H9 (cell line): ENCODE data around the gene PDE4B. TPM values are rescaled to one million over a fixed set of nuclear protein-coding genes. Genes with fewer than 3 reads are reported as not detected.
A peak's percentile ranks its signal among the peaks of the same experiment; 100 is the strongest.

Source experiments
- DNase-seq: peaks from one replicate; pipeline ENCODE4 v3.0.0-alpha.2; 2017
- H2AFZ ChIP-seq: one replicate; pipeline ENCODE4 v1.6.1; 2013; ENCODE audit warnings: mild to moderate bottlenecking, low read length, control low read depth, moderate library complexity
- H2AK5ac ChIP-seq: 2 replicates; pipeline ENCODE4 v1.6.1; 2013; ENCODE audit warnings: low read length, control low read depth, mixed read lengths; ENCODE audit not compliant: insufficient read length
- H2BK120ac ChIP-seq: one replicate; pipeline ENCODE4 v1.6.1; 2013; ENCODE audit warnings: low read depth, mild to moderate bottlenecking, low read length, control low read depth, inconsistent platforms; ENCODE audit not compliant: poor library complexity, severe bottlenecking
- H2BK12ac ChIP-seq: 2 replicates; pipeline ENCODE4 v1.6.1; 2013; ENCODE audit warnings: low read length, control low read depth, mixed read lengths, low read depth; ENCODE audit not compliant: insufficient read length
- H2BK15ac ChIP-seq: 2 replicates; pipeline ENCODE4 v1.6.1; 2013; ENCODE audit warnings: low read depth, low read length, control low read depth
- H2BK20ac ChIP-seq: one replicate; pipeline ENCODE4 v1.6.1; 2013; ENCODE audit warnings: low read depth, mild to moderate bottlenecking, low read length, control low read depth, inconsistent platforms; ENCODE audit not compliant: poor library complexity, severe bottlenecking
- H2BK5ac ChIP-seq: 2 replicates; pipeline ENCODE4 v1.6.1; 2013; ENCODE audit warnings: low read length, control low read depth, mixed read lengths; ENCODE audit not compliant: insufficient read length
- H3K14ac ChIP-seq: 2 replicates; pipeline ENCODE4 v1.6.1; 2013; ENCODE audit warnings: low read length, control low read depth; ENCODE audit not compliant: insufficient read depth
- H3K18ac ChIP-seq: 2 replicates; pipeline ENCODE4 v1.6.1; 2013; ENCODE audit warnings: low read depth, mild to moderate bottlenecking, mixed read lengths, low read length, control low read depth; ENCODE audit not compliant: insufficient read length
- H3K23ac ChIP-seq: 2 replicates; pipeline ENCODE4 v1.6.1; 2013; ENCODE audit warnings: low read length, control low read depth, mixed read lengths, low read depth; ENCODE audit not compliant: insufficient read length
- H3K23me2 ChIP-seq: 2 replicates; pipeline ENCODE4 v1.6.1; 2013; ENCODE audit warnings: low read depth, mild to moderate bottlenecking, mixed read lengths, low read length, control low read depth; ENCODE audit not compliant: insufficient read length, poor library complexity, severe bottlenecking
- H3K27ac ChIP-seq: 2 replicates; pipeline ENCODE4 v1.5.1; 2013; ENCODE audit warnings: low read length, control low read depth, mixed read lengths, low read depth; ENCODE audit not compliant: insufficient read length
- H3K27me3 ChIP-seq: 2 replicates; pipeline ENCODE4 v1.6.1; 2013; ENCODE audit warnings: low read length, control low read depth, inconsistent platforms; ENCODE audit not compliant: insufficient read depth
- H3K4ac ChIP-seq: 2 replicates; pipeline ENCODE4 v1.6.1; 2013; ENCODE audit warnings: low read depth, mild to moderate bottlenecking, control low read depth, inconsistent platforms, low read length, moderate library complexity
- H3K4me1 ChIP-seq: 2 replicates; pipeline ENCODE4 v1.6.1; 2013; ENCODE audit warnings: low read length, control low read depth, inconsistent platforms; ENCODE audit not compliant: insufficient read depth
- H3K4me2 ChIP-seq: 2 replicates; pipeline ENCODE4 v1.6.1; 2013; ENCODE audit warnings: low read length, control low read depth, mixed read lengths; ENCODE audit not compliant: insufficient read length, insufficient read depth
- H3K56ac ChIP-seq: 2 replicates; pipeline ENCODE4 v1.6.1; 2013; ENCODE audit warnings: low read depth, mild to moderate bottlenecking, mixed read lengths, low read length, control low read depth; ENCODE audit not compliant: insufficient read length
- H3K79me1 ChIP-seq: 2 replicates; pipeline ENCODE4 v1.6.1; 2013; ENCODE audit warnings: low read depth, mild to moderate bottlenecking, moderate library complexity, low read length, control low read depth, inconsistent platforms; ENCODE audit not compliant: insufficient read depth, poor library complexity, severe bottlenecking
- H3K79me2 ChIP-seq: 2 replicates; pipeline ENCODE4 v1.6.1; 2013; ENCODE audit warnings: low read length, control low read depth, inconsistent platforms; ENCODE audit not compliant: insufficient read depth
- H3K9ac ChIP-seq: 2 replicates; pipeline ENCODE4 v1.6.1; 2013; ENCODE audit warnings: low read length, control low read depth, mixed read lengths; ENCODE audit not compliant: insufficient read length; ENCODE audit errors: extremely low read depth
- H3K9me3 ChIP-seq: one replicate; pipeline ENCODE4 v1.6.1; 2013; ENCODE audit warnings: low read depth, low read length, inconsistent platforms; ENCODE audit not compliant: control insufficient read depth
- H3T11ph ChIP-seq: one replicate; pipeline ENCODE4 v1.6.1; 2013; ENCODE audit warnings: mild to moderate bottlenecking, low read length, control low read depth, inconsistent platforms
- H4K20me1 ChIP-seq: one replicate; pipeline ENCODE4 v1.6.1; 2013; ENCODE audit not compliant: control insufficient read depth, insufficient read length, insufficient read depth
- H4K5ac ChIP-seq: 2 replicates; pipeline ENCODE4 v1.6.1; 2013; ENCODE audit warnings: low read depth, mild to moderate bottlenecking, mixed read lengths, low read length, control low read depth; ENCODE audit not compliant: insufficient read length
- H4K8ac ChIP-seq: replicated peaks from 2 replicates; pipeline ENCODE4 v1.6.1; 2013; ENCODE audit warnings: low read length, control low read depth, mixed read lengths, low read depth; ENCODE audit not compliant: insufficient read length
- H4K91ac ChIP-seq: 2 replicates; pipeline ENCODE4 v1.6.1; 2013; ENCODE audit warnings: low read depth, mild to moderate bottlenecking, moderate library complexity, mixed read lengths, low read length, control low read depth; ENCODE audit not compliant: insufficient read length
- H3K27ac Mint-ChIP-seq, 3 experiments: 2 replicates in 2 of 3; 3 replicates in 1 of 3; pipeline ENCODE4 v1.8.0; 2020 to 2021; ENCODE audit warnings: mixed read lengths in 3 of 3, mild to moderate bottlenecking in 1 of 3, moderate library complexity in 1 of 3
- H3K27me3 Mint-ChIP-seq: 2 replicates; pipeline ENCODE4 v1.8.0; 2021; ENCODE audit warnings: low read depth, mild to moderate bottlenecking, moderate library complexity, mixed read lengths
- H3K36me3 Mint-ChIP-seq, 3 experiments: 2 replicates in 2 of 3; 3 replicates in 1 of 3; pipeline ENCODE4 v1.8.0; 2020 to 2021; ENCODE audit warnings: low read depth in 3 of 3, mixed read lengths in 3 of 3; ENCODE audit not compliant: insufficient read depth in 1 of 3
- H3K4me1 Mint-ChIP-seq, 2 experiments: 2 replicates each; pipeline ENCODE4 v1.8.0; 2020; ENCODE audit warnings: mixed read lengths in 2 of 2
- H3K4me3 Mint-ChIP-seq, 2 experiments: 2 replicates in 1 of 2; 3 replicates in 1 of 2; pipeline ENCODE4 v1.8.0; 2020 to 2021; ENCODE audit warnings: mild to moderate bottlenecking in 2 of 2, mixed read lengths in 2 of 2, moderate library complexity in 1 of 2
- H3K9me3 Mint-ChIP-seq, 2 experiments: 2 replicates in 1 of 2; 3 replicates in 1 of 2; pipeline ENCODE4 v1.8.0; 2020; ENCODE audit warnings: mild to moderate bottlenecking in 2 of 2, mixed read lengths in 2 of 2, moderate library complexity in 1 of 2
- CTCF ChIP-seq: fragments of 200-600 bp; sonication (generic); conservative IDR thresholded peaks from 3 replicates; pipeline ENCODE4 v1.8.0; 2021; ENCODE audit warnings: antibody characterized with exemption, mild to moderate bottlenecking
- WGBS: extraction: QIAGEN DNeasy Blood & Tissue Kit; methylation state at CpG from one replicate; pipeline ENCODE4 v1.1.7; 2013; ENCODE audit warnings: missing lambda C conversion rate, low lambda C conversion rate, mixed read lengths; ENCODE audit not compliant: insufficient read length; ENCODE audit errors: extremely low coverage; 5-methylcytosine and 5-hydroxymethylcytosine counted together
- total RNA-seq: library from RNA; stranded (reverse); gene quantifications from 2 replicates; pipeline ENCODE4 v1.2.1, GENCODE V29; 2021

The PDE4B gene
- total RNA-seq, 1 experiment from 2014 or later, result 19.8 TPM

GRCh38 chr1:66352792-66353191 lies 560.1 kb downstream of the PDE4B start:
- no peak overlapping the region for H3K23ac ChIP-seq
- peaks cover 0 to 2% (median 0%) of the 10 kb centered on the region in 3 experiments; a peak in 2 of 7 replicates for H3K36me3 Mint-ChIP-seq
- no peak overlapping the region for H2BK15ac ChIP-seq
- H3K27me3 Mint-ChIP-seq, result no peaks in the 10 kb centered on the region
- no peak overlapping the region for H3K4ac ChIP-seq
- 0 out of 5 replicates have a peak overlapping the region, but pooled peaks of 1 of the 2 experiments have one; percentile 71 for H3K4me3 Mint-ChIP-seq
- no peaks in the 10 kb centered on the region for H3K79me1 ChIP-seq
- no peak overlapping the region for H3K14ac ChIP-seq
- H3K56ac ChIP-seq, result no peak overlapping the region
- H3K23me2 ChIP-seq, result peaks cover 4% of the 10 kb centered on the region
- H3T11ph ChIP-seq, result peak overlapping the region; percentile 85
- no peaks in the 10 kb centered on the region for H4K20me1 ChIP-seq
- no peak overlapping the region for H4K8ac ChIP-seq
- no peaks in the 10 kb centered on the region; the same call in 1 of the 2 replicates for H3K79me2 ChIP-seq
- no peak for TF ChIP-seq CTCF
- peak overlapping the region; percentile 81 for H2BK120ac ChIP-seq
- peak overlapping the region; percentile 46 for H2BK5ac ChIP-seq
- peak overlapping the region; percentile 75 to 98 (median 91); a peak in 6 of 7 replicates for H3K27ac Mint-ChIP-seq
- peaks cover 80 to 91% of the 10 kb centered on the region in 2 experiments for H3K4me1 Mint-ChIP-seq
- no CpG with 5 or more reads among the region's 2 CpGs for WGBS
- H2AK5ac ChIP-seq, result no peak overlapping the region
- H4K5ac ChIP-seq, result no peak overlapping the region
- H3K9me3 Mint-ChIP-seq, result no peaks in the 10 kb centered on the region
- no peak overlapping the region for H3K18ac ChIP-seq
- H3K4me1 ChIP-seq, result peaks cover 20% of the 10 kb centered on the region; the same call in 1 of the 2 replicates
- H2BK12ac ChIP-seq, result no peak overlapping the region
- peak overlapping the region; percentile 78 for H2BK20ac ChIP-seq
- no peak overlapping the region for H3K9ac ChIP-seq
- no peaks in the 10 kb centered on the region for H3K27me3 ChIP-seq
- no peak overlapping the region for H4K91ac ChIP-seq
- H3K27ac ChIP-seq, result peak overlapping the region; percentile 88
- peak overlapping the region; percentile 36 for H3K4me2 ChIP-seq
- no peak overlapping the region for H2AFZ ChIP-seq
- H3K9me3 ChIP-seq, result no peaks in the 10 kb centered on the region
- DNase-seq, result no peak
